Vagina (tissue), 2 donors: Measurements from ENCODE around the gene CREBBP. TPM values are rescaled to one million over a fixed set of nuclear protein-coding genes. Genes with fewer than 3 reads are reported as not detected.

ENCODE experiments used
- DNase-seq, 2 donors: peaks; one replicate each; pipeline ENCODE4 v3.0.0-alpha.2; 2017; ENCODE audit errors: extremely low spot score in 2 of 2
- H3K27ac ChIP-seq: fragments of 200-600 bp; sonication (generic); one replicate; pipeline ENCODE4 v1.5.1; 2019
- H3K27me3 ChIP-seq: fragments of 200-600 bp; sonication (generic); one replicate; pipeline ENCODE4 v1.5.1; 2019
- H3K36me3 ChIP-seq, 2 donors: fragments of 200-600 bp; sonication (generic); one replicate each; pipeline ENCODE4 v1.5.1; 2017 to 2019
- H3K4me1 ChIP-seq: fragments of 200-600 bp; sonication (generic); one replicate; pipeline ENCODE4 v1.5.1; 2019
- H3K4me3 ChIP-seq, 2 donors: fragments of 200-600 bp; sonication (generic); 1 replicate in 1 of 2; 2 replicates in 1 of 2; pipeline ENCODE4 v1.5.1; 2016 to 2019
- H3K9me3 ChIP-seq: fragments of 200-600 bp; sonication (generic); one replicate; pipeline ENCODE4 v1.5.1; 2019
- CTCF ChIP-seq, 3 experiments: fragments of 450-650 bp in 2 of 3; fragments of 200-600 bp in 1 of 3; sonication (generic) in 1 of 3; IDR thresholded peaks; one replicate each; pipeline ENCODE4 v1.5.1; 2017 to 2019; ENCODE audit warnings: antibody characterized with exemption in 3 of 3, mild to moderate bottlenecking in 2 of 3, moderate library complexity in 2 of 3
- POLR2A ChIP-seq, 2 donors: fragments of 450-650 bp; IDR thresholded peaks; one replicate each; pipeline ENCODE4 v1.6.1; 2017; ENCODE audit warnings: antibody characterized with exemption in 2 of 2, mild to moderate bottlenecking in 2 of 2, moderate library complexity in 2 of 2
- POLR2AphosphoS5 ChIP-seq, 2 donors: sonication (generic); formaldehyde crosslinking; IDR thresholded peaks; one replicate each; pipeline ENCODE4 v1.9.0; 2017; ENCODE audit warnings: antibody characterized with exemption in 2 of 2, mild to moderate bottlenecking in 2 of 2, low read depth in 1 of 2; ENCODE audit not compliant: insufficient read depth in 1 of 2
- intact Hi-C: fragments of 100-400 bp; cut with DNase I; formaldehyde crosslinking; loops from one replicate; pipeline ENCODE4 v1.15.1; 2023
- total RNA-seq: library from RNA; depleted of rRNA; stranded (reverse); fragments of >200 nt; gene quantifications from one replicate; pipeline ENCODE4 v1.2.3, GENCODE V29; 2016

Gene CREBBP
- total RNA-seq, 1 donor from 2014 or later = 102 TPM

GRCh38 chr16:3876695-3877094 is 3.8 kb downstream of the CREBBP start:
- no peak for DNase-seq
- Histone ChIP-seq H3K4me1 (peaks cover 82% of the 10 kb centered on the region), H3K9me3 (no peaks in the 10 kb centered on the region), H3K4me3 (peak overlapping the region; percentile 11 to 17), H3K27me3 (no peaks in the 10 kb centered on the region), H3K36me3 (no peaks in the 10 kb centered on the region), H3K27ac (no peak overlapping the region)
- intact Hi-C loops = loop anchor here (10.0 kb wide), 1 partner anchor 352 kb away; no protein-coding TSS in a partner anchor
- TF ChIP-seq POLR2AphosphoS5 (IDR thresholded peaks at IDR 0.05; ENCODE audit: insufficient read depth in 1 of 2, low read depth in 1 of 2) = no peak
- no peak for TF ChIP-seq POLR2A (IDR thresholded peaks at IDR 0.05)
- TF ChIP-seq CTCF (IDR thresholded peaks at IDR 0.05) = no peak

GRCh38 chr16:3876160-3876559 is 4.4 kb downstream of the CREBBP start:
- Histone ChIP-seq H3K27ac (no peak overlapping the region), H3K4me1 (peaks cover 83% of the 10 kb centered on the region)

GRCh38 chr16:3874794-3875692 is 5.5 kb downstream of the CREBBP start:
- no peak overlapping the region for H3K4me3 ChIP-seq
- H3K4me1 ChIP-seq = peaks cover 92% of the 10 kb centered on the region
- H3K36me3 ChIP-seq = no peaks in the 10 kb centered on the region
- no peak for TF ChIP-seq CTCF (IDR thresholded peaks at IDR 0.05)
- no peak for TF ChIP-seq POLR2A (IDR thresholded peaks at IDR 0.05)
- TF ChIP-seq POLR2AphosphoS5 (IDR thresholded peaks at IDR 0.05; ENCODE audit: insufficient read depth in 1 of 2, low read depth in 1 of 2) = no peak
- H3K9me3 ChIP-seq = no peaks in the 10 kb centered on the region
- intact Hi-C loops = loop anchor here (10.0 kb wide), 1 partner anchor 350 kb away; no protein-coding TSS in a partner anchor
- no peaks in the 10 kb centered on the region for H3K27me3 ChIP-seq
- no peak for DNase-seq
- no peak overlapping the region for H3K27ac ChIP-seq

More at GRCh38 chr16:3876160-3876559, 4.4 kb downstream of the CREBBP start:
- DNase-seq = no peak
- intact Hi-C loops = loop anchor here (10.0 kb wide), 1 partner anchor 351 kb away; no protein-coding TSS in a partner anchor
- no peak for TF ChIP-seq POLR2AphosphoS5 (IDR thresholded peaks at IDR 0.05; ENCODE audit: insufficient read depth in 1 of 2, low read depth in 1 of 2)
- TF ChIP-seq POLR2A (IDR thresholded peaks at IDR 0.05) = no peak
- no peak for TF ChIP-seq CTCF (IDR thresholded peaks at IDR 0.05)
- H3K9me3 ChIP-seq = no peaks in the 10 kb centered on the region
- no peaks in the 10 kb centered on the region for H3K36me3 ChIP-seq
- no peak overlapping the region for H3K4me3 ChIP-seq
- H3K27me3 ChIP-seq = no peaks in the 10 kb centered on the region

GRCh38 chr16:3874242-3874641 is 6.3 kb downstream of the CREBBP start:
- Histone ChIP-seq H3K9me3 (no peaks in the 10 kb centered on the region), H3K4me1 (peaks cover 97% of the 10 kb centered on the region), H3K36me3 (no peaks in the 10 kb centered on the region), H3K4me3 (no peak overlapping the region), H3K27me3 (no peaks in the 10 kb centered on the region), H3K27ac (no peak overlapping the region)
- no peak for DNase-seq
- no peak for TF ChIP-seq POLR2A (IDR thresholded peaks at IDR 0.05)
- TF ChIP-seq CTCF (IDR thresholded peaks at IDR 0.05) = no peak
- TF ChIP-seq POLR2AphosphoS5 (IDR thresholded peaks at IDR 0.05; ENCODE audit: insufficient read depth in 1 of 2, low read depth in 1 of 2) = no peak
- intact Hi-C loops = loop anchor here (10.0 kb wide), 1 partner anchor 349 kb away; no protein-coding TSS in a partner anchor
